Erythroblast (primary cell): ENCODE results near the gene DISC1.

ENCODE experiments used
- DNase-seq, 2 experiments: peaks; one replicate each; lab custom pipeline; 2025; lab: John Stamatoyannopoulos, UW
- GATA1 ChIP-seq: IDR thresholded peaks from 2 replicates; pipeline ENCODE4 v1.6.1; 2011; ENCODE audit warnings: low read depth, mild to moderate bottlenecking, control low read depth, low read length, moderate library complexity
- POLR2A ChIP-seq: IDR thresholded peaks from 2 replicates; pipeline ENCODE4 v1.6.1; 2011; ENCODE audit warnings: mild to moderate bottlenecking, low read length

Gene DISC1

GRCh38 chr1:232029315-232029714 lies 402.7 kb downstream of the DISC1 start:
- TF ChIP-seq GATA1 (no peak), POLR2A (no peak)

GRCh38 chr1:232031156-232031555 lies 404.6 kb downstream of the DISC1 start:
- DNase-seq: no peak
- TF ChIP-seq GATA1 (no peak), POLR2A (no peak)

More at GRCh38 chr1:232029315-232029714, 402.7 kb downstream of the DISC1 start:
- DNase-seq: no peak

- TF ChIP-seq GATA1 (no peak), POLR2A (no peak)
- no peak for DNase-seq
These were observed 406.7 kb downstream of the DISC1 start for GRCh38 chr1:232033285-232033684.

- TF ChIP-seq POLR2A (no peak), GATA1 (no peak)
- no peak for DNase-seq
These were observed 408.0 kb downstream of the DISC1 start for GRCh38 chr1:232034556-232034955.

GRCh38 chr1:232036181-232036933 lies 409.8 kb downstream of the DISC1 start:
- DNase-seq: no peak

GRCh38 chr1:232037774-232038388 lies 411.3 kb downstream of the DISC1 start:
- DNase-seq: no peak
- no peak for TF ChIP-seq GATA1
- no peak for TF ChIP-seq POLR2A

More at GRCh38 chr1:232036181-232036933, 409.8 kb downstream of the DISC1 start:
- TF ChIP-seq GATA1 (no peak), POLR2A (no peak)

- TF ChIP-seq POLR2A (no peak), GATA1 (no peak)
- no peak for DNase-seq
These were observed 412.4 kb downstream of the DISC1 start for GRCh38 chr1:232038706-232039677.

GRCh38 chr1:232040260-232040659 lies 413.7 kb downstream of the DISC1 start:
- no peak for TF ChIP-seq GATA1
- no peak for DNase-seq

GRCh38 chr1:232044728-232045127 lies 418.1 kb downstream of the DISC1 start:
- TF ChIP-seq POLR2A (no peak), GATA1 (no peak)

GRCh38 chr1:232045139-232045994 lies 418.8 kb downstream of the DISC1 start:
- no peak for DNase-seq
- TF ChIP-seq POLR2A (no peak), GATA1 (no peak)

More at GRCh38 chr1:232044728-232045127, 418.1 kb downstream of the DISC1 start:
- DNase-seq: no peak

GRCh38 chr1:232046451-232047306 lies 420.1 kb downstream of the DISC1 start:
- no peak for TF ChIP-seq POLR2A
- no peak for TF ChIP-seq GATA1
- no peak for DNase-seq

GRCh38 chr1:232047473-232047872 lies 420.9 kb downstream of the DISC1 start:
- DNase-seq: no peak

GRCh38 chr1:232048481-232048880 lies 421.9 kb downstream of the DISC1 start:
- no peak for DNase-seq
- no peak for TF ChIP-seq POLR2A
- TF ChIP-seq GATA1: no peak

More at GRCh38 chr1:232047473-232047872, 420.9 kb downstream of the DISC1 start:
- no peak for TF ChIP-seq POLR2A
